ENCODE measurements around the gene ZNF143.
A peak's percentile ranks its signal among the peaks of the same experiment; 100 is the strongest.

- TF ChIP-seq HNF4G (IDR thresholded peaks at IDR 0.05; ENCODE audit: borderline replicate concordance, low read depth, low read length) (no peak), HNF4G (CRISPR knock-in tag; IDR thresholded peaks at IDR 0.05; ENCODE audit: borderline replicate concordance, low read depth) (no peak), JUND (CRISPR knock-in tag; IDR thresholded peaks at IDR 0.05) (no peak), ZBTB20 (CRISPR knock-in tag; IDR thresholded peaks at IDR 0.05; ENCODE audit: borderline replicate concordance, low read depth) (no peak), MAX (IDR thresholded peaks at IDR 0.05) (no peak), TSC22D2 (CRISPR knock-in tag; IDR thresholded peaks at IDR 0.05; ENCODE audit: borderline replicate concordance) (no peak), MAFK (conservative IDR thresholded peaks at IDR 0.05 in 1 of 2, IDR thresholded peaks at IDR 0.05 in 1 of 2; ENCODE audit: low read length in 2 of 2) (peak; percentile 33 to 55; a peak in 2 of 4 replicates), U2AF2 (IDR thresholded peaks at IDR 0.05; ENCODE audit: low read depth, low read length) (no peak)
Observed at GRCh38 chr11:9455722-9456121, 5.1 kb upstream of the ZNF143 start.
